Transverse colon (tissue), 4 donors: Measurements from ENCODE around the gene GDF7. TPM values are rescaled to one million over a fixed set of nuclear protein-coding genes. Genes with fewer than 3 reads are reported as not detected.

Experiments used
- DNase-seq: peaks from one replicate; pipeline ENCODE4 v3.0.0-alpha.2; 2019
- H3K27ac ChIP-seq, 4 donors: fragments of 200-600 bp; sonication (generic); 2 replicates each; pipeline ENCODE4 v1.5.1; 2016 to 2018; ENCODE audit warnings: inconsistent platforms in 4 of 4
- H3K27me3 ChIP-seq: fragments of 200-600 bp; sonication (generic); 2 replicates; pipeline ENCODE4 v1.5.1; 2017; ENCODE audit warnings: inconsistent platforms
- H3K36me3 ChIP-seq, 4 donors: fragments of 200-600 bp; sonication (generic); 2 replicates each; pipeline ENCODE4 v1.5.1; 2017 to 2019; ENCODE audit warnings: inconsistent platforms in 4 of 4
- H3K4me1 ChIP-seq, 4 donors: fragments of 200-600 bp; sonication (generic); 2 replicates each; pipeline ENCODE4 v1.5.1; 2017 to 2020; ENCODE audit warnings: inconsistent platforms in 4 of 4
- H3K4me3 ChIP-seq, 4 donors: fragments of 200-600 bp; sonication (generic); 1 replicate in 1 of 4; 2 replicates in 3 of 4; pipeline versions ENCODE4 v1.5.1 to v1.6.1; 2017 to 2019; ENCODE audit warnings: inconsistent platforms in 4 of 4
- H3K9me3 ChIP-seq, 2 donors: fragments of 200-600 bp; sonication (generic); 2 replicates each; pipeline ENCODE4 v1.5.1; 2017 to 2019; ENCODE audit warnings: inconsistent platforms in 2 of 2
- CTCF ChIP-seq, 5 experiments: fragments of 200-600 bp in 3 of 5; fragments of 450-650 bp in 2 of 5; sonication (generic) in 3 of 5; IDR thresholded peaks; 1 replicate in 2 of 5; 2 replicates in 3 of 5; pipeline ENCODE4 v1.5.1; 2016 to 2017; ENCODE audit warnings: antibody characterized with exemption in 5 of 5, inconsistent platforms in 3 of 5, mild to moderate bottlenecking in 2 of 5, moderate library complexity in 1 of 5
- EP300 ChIP-seq: sonication (generic); formaldehyde crosslinking; IDR thresholded peaks from one replicate; pipeline ENCODE4 v1.6.1; 2017; ENCODE audit warnings: antibody characterized with exemption, low read depth
- POLR2A ChIP-seq: fragments of 450-650 bp; IDR thresholded peaks from one replicate; pipeline ENCODE4 v1.6.1; 2016; ENCODE audit warnings: antibody characterized with exemption, mild to moderate bottlenecking, moderate library complexity
- POLR2AphosphoS5 ChIP-seq, 3 donors: sonication (generic); formaldehyde crosslinking; IDR thresholded peaks; one replicate each; pipeline ENCODE4 v1.6.1; 2016; ENCODE audit warnings: antibody characterized with exemption in 3 of 3
- WGBS, 2 donors: methylation state at CpG; one replicate each; pipeline ENCODE4 v1.1.5; 2018; ENCODE audit warnings: low coverage in 1 of 2; 5-methylcytosine and 5-hydroxymethylcytosine counted together
- in situ Hi-C, 4 donors: fragments of 200-750 bp; cut with MboI; loops; one replicate each; pipeline versions ENCODE4 v1.15.0 to v1.15.1; 2017; ENCODE audit warnings: low sequenced_read_pairs in 3 of 4, low pct_ligation_motif_present in 1 of 4, low pct_unique_long_range_greater_than_20kb in 1 of 4
- intact Hi-C: fragments of 100-400 bp; cut with DNase I; formaldehyde crosslinking; loops from one replicate; pipeline ENCODE4 v1.15.1; 2023; ENCODE audit warnings: low total_unique reads
- total RNA-seq, 4 donors: library from RNA; depleted of rRNA; stranded (reverse); fragments of >200 nt; gene quantifications; one replicate each; pipeline ENCODE4 v1.1.0, GENCODE V29; 2016

GDF7 gene
- total RNA-seq, 4 donors from 2014 or later = 0.20 to 1.1 (median 0.58) TPM

- Histone ChIP-seq H3K27ac (no peak overlapping the region), H3K9me3 (no peaks in the 10 kb centered on the region), H3K4me3 (no peak overlapping the region), H3K4me1 (peaks cover 19 to 40% (median 36%) of the 10 kb centered on the region in 4 donors), H3K36me3 (no peaks in the 10 kb centered on the region), H3K27me3 (no peaks in the 10 kb centered on the region)
- intact Hi-C loops = no loop called here
- TF ChIP-seq EP300 = no peak
- TF ChIP-seq POLR2A = no peak
- TF ChIP-seq POLR2AphosphoS5 (IDR thresholded peaks at IDR 0.05) = no peak
- no peak for TF ChIP-seq CTCF (IDR thresholded peaks at IDR 0.05)
- WGBS, 2 donors = 93% methylated on average over 10 of the region's 10 CpGs; no CpG with 5 or more reads in 1 of the 2 donors
- in situ Hi-C loops = loop anchor here in 3 of 4 donors (10.0 to 25.0 kb wide), 4 partner anchors 208 to 758 kb away; partner anchors contain the start of gene RHOB (in 1 of the 3)
- no peak for DNase-seq
Observed at GRCh38 chr2:20645761-20646160, 21.2 kb upstream of the GDF7 start.

- Histone ChIP-seq H3K36me3 (no peaks in the 10 kb centered on the region), H3K4me3 (no peak overlapping the region), H3K27me3 (no peaks in the 10 kb centered on the region), H3K27ac (no peak overlapping the region), H3K9me3 (no peaks in the 10 kb centered on the region), H3K4me1 (peaks cover 20 to 41% (median 34%) of the 10 kb centered on the region in 4 donors)
- intact Hi-C loops (no loop called here), in situ Hi-C loops (loop anchor here in 3 of 4 donors (10.0 to 25.0 kb wide), 4 partner anchors 209 to 759 kb away; partner anchors contain the start of gene RHOB (in 1 of the 3))
- WGBS, 2 donors = 97% methylated on average over 15 of the region's 20 CpGs; no CpG with 5 or more reads in 1 of the 2 donors
- DNase-seq = no peak
- TF ChIP-seq POLR2A = no peak
- no peak for TF ChIP-seq POLR2AphosphoS5 (IDR thresholded peaks at IDR 0.05)
Observed at GRCh38 chr2:20646446-20646845, 20.5 kb upstream of the GDF7 start.

DNA sequence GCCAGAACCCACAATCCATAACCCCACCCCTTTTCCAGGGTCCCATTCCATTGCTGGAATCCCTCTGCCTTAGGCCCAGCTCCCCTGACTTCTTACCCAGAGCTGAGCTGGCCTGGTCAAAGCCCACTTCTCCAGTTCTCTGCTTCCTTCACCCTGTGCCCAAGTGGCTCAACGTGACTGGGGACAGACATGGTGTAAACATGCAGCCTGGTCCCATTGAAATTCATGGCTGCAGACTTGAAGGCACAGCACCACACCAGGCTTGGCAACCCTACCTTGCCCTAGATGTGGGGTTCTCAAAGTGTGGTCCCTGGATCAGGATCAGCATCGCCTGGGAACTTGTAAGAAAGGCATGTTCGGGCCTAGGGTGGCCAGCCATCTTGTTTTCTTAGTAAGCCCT, 19.7 kb upstream of the GDF7 start:
- H3K36me3 ChIP-seq = no peaks in the 10 kb centered on the region
- H3K4me1 ChIP-seq = peaks cover 23 to 40% (median 34%) of the 10 kb centered on the region in 4 donors

GRCh38 chr2:20647738-20648137, 19.2 kb upstream of the GDF7 start:
- H3K4me1 ChIP-seq = peaks cover 23 to 38% (median 31%) of the 10 kb centered on the region in 4 donors
- H3K27ac ChIP-seq = no peak overlapping the region
- H3K27me3 ChIP-seq = no peaks in the 10 kb centered on the region
- no peak for DNase-seq
- WGBS, 2 donors = 82 to 100% methylated on average over 1 to 8 of the region's 8 CpGs
- no peaks in the 10 kb centered on the region for H3K9me3 ChIP-seq
- no peak overlapping the region for H3K4me3 ChIP-seq
- intact Hi-C loops (no loop called here), in situ Hi-C loops (loop anchor here in 3 of 4 donors (10.0 to 25.0 kb wide), 4 partner anchors 210 to 760 kb away; partner anchors contain the start of gene RHOB (in 1 of the 3))
- H3K36me3 ChIP-seq = no peaks in the 10 kb centered on the region
- TF ChIP-seq POLR2A (no peak), EP300 (no peak), POLR2AphosphoS5 (IDR thresholded peaks at IDR 0.05) (no peak), CTCF (IDR thresholded peaks at IDR 0.05) (no peak)

More for the DNA sequence above, 19.7 kb upstream of the GDF7 start:
- TF ChIP-seq POLR2AphosphoS5 (IDR thresholded peaks at IDR 0.05) (no peak), CTCF (IDR thresholded peaks at IDR 0.05) (no peak)
- in situ Hi-C loops (loop anchor here in 3 of 4 donors (10.0 to 25.0 kb wide), 4 partner anchors 210 to 760 kb away; partner anchors contain the start of gene RHOB (in 1 of the 3)), intact Hi-C loops (no loop called here)
- Histone ChIP-seq H3K9me3 (no peaks in the 10 kb centered on the region), H3K4me3 (no peak overlapping the region), H3K27ac (no peak overlapping the region), H3K27me3 (no peaks in the 10 kb centered on the region)
- 90% methylated on average over 3 of the region's 3 CpGs; no CpG with 5 or more reads in 1 of the 2 donors for WGBS, 2 donors
- no peak for DNase-seq
